ENCODE data around the gene ETV6.

ETV6 gene

DNA sequence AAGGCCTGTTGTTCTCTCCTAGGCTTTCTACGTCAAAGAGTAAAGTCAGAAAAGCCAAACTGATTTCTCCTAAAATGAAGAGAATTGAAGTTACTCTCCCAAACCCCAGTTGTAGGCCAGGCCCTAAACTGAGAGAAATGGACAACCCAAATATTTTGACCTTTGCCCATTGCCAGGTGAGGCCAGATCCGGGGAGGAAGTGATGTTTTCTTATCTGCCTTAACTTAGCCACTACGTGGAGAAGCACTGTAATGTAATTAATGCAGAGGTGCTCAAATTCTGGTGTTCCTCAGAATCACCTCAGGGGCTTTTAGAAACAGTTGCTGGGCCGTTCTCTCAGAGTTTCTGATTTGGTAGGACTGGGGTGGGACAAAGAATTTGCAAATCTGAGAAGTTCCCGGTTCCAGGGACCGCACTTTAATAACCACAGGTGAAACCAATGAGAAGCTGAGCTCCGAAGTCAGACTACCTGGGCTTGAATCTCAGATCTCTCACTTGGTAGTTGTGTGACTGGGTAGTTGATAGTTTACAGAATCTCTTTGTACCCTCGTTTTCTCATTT lies 73.2 kb downstream of the ETV6 start:
- no peak for DNase-seq

DNA sequence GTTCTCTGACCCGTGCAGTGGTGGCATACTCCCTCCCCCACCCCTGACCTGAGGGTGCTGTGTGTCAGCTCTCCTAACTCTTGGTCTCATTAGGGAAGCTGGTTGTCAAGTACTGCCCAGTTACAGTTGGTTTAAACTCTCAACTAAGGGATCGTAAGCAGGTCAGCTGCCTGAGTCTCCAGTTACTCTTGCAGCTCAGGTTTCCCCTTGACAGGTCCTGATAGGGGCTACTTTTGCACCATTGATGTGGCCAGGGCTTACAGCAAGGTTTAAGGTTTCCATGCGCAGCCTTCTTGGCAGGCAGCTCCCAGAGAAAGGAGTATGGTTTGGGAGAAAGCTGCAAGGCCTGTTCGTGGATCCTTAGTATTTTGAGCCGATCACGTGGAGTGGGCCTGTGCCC lies 74.5 kb downstream of the ETV6 start:
- no peak for DNase-seq

DNA sequence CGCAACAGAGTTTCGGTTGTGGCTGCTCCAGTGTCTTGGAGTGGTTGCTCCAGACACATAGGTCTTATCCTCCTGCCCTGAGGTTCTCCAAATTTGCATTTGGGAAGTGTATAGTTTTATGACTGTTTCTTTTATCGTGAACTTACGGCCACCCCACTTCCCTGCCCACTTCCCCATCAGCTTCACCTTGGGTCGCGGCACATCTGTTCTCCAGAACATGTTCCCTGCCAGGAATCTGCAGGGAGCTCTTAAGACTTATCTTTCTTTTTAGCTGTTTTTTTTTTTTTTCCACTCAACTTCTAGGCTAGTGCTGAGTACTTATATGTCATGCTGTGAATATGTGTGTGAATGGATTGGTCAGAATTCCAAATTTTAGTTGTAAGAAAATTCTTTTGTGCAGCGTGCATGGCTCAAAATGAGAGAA lies 75.4 kb downstream of the ETV6 start:
- no peak for DNase-seq

DNA sequence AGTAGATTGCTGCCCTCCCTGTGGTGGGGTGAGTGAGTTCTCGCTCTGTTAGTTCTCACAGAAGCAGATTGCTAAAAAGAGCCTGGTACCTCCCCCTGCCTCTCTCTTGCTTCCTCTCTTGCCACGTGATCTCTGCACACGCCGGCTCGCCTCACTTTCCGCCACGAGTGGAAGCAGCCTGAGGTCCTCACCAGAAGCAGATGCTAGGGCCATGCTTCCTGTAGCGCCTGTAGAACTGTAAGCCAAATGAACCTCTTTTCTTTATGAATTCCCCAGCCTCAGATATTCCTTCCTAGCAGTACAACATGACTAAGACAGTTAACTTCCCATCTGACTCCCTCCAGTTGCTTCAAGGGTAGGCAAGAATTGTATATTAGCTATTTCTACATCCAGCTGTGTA lies 76.2 kb downstream of the ETV6 start:
- no peak for DNase-seq

DNA sequence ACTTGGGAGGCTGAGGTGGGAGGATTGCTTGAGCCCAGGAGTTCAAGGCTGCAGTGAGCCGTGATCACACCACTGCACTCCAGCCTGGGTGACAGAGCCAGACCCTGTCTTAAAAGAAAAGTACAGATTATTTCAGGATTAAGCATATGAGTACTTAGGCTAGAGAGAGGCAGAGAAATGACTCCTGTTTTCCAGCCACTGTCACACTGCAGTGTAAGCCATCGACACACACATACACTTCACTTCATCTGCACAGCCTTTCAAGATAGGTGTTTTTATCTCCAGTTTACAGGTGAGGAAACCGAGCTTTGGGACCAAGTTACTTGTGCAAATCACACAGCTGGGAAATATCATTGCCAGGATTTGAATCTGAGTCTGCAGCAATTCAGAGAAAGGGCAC lies 77.2 kb downstream of the ETV6 start:
- DNase-seq = no peak

DNA sequence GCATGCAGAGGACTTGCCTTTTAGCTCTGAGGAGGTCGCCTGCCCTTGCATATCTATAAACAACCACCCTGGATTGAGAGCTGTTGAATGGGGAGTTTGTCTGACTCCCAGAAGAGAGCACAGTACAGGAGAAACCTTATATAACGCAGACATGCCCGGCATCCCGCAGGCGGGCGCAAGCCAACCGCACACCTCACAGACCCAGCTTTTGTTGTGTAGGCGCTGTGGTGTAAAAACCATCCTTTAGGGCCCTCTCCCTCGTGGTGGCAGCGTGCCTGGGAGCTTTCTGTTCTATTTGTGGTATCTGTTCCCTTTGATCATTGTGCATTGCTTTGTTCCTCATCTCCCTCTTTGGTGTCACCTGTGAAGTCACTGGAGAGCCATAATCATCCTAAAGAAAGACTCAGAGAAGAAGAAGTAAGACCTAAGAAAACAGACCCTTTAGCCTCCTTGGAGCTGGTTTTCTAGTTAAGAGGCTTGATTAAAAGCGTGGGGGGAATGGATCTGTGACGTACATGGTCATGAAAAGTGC lies 77.7 kb downstream of the ETV6 start:
- no peak for DNase-seq

DNA sequence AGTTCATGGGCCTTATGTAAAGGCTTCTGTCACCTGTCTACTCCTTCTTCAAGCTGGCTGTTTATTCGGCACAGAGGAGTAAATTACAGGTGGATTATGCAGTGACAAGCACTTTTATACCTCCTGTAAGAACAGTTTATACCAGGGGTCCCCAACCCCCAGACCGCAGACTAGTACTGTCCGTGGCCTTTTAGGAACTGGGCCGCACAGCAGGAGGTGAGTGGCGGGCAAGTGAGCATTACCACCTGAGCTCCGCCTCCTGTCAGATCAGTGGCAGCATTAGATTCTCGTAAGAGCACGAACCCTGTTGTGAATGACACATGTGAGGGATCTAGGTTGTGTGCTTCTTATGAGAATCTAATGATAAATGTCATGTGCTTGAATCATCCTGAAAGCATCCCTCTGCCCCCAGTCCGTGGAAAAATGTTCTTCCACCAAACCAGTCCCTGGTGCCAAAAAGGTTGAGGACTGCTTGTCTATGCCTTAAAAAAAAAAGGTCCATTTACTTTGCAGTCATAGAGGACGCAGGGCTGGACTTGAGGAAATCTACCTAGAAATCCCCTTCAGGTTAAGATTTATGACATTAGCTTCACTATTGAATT lies 78.8 kb downstream of the ETV6 start:
- no peak for DNase-seq

DNA sequence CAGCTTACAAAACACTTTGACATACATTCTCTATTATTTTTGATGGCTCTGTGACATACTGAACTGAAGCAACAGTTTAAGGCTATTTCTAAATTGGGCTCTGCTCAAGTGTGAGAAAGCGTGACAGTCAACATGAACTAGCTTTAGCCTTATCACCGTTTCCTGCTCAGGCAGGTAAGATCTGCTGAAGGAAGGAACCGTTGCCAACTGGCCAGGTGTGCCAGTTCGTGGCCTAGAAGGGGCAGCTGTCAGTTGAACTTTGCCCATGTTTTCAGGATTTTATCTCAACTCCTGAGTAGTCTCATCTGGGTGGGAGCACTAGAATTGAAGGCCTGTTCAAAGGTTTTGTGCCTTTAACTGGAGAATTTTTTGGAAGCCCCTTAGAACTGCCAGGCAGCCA lies 79.5 kb downstream of the ETV6 start:
- DNase-seq = no peak

DNA sequence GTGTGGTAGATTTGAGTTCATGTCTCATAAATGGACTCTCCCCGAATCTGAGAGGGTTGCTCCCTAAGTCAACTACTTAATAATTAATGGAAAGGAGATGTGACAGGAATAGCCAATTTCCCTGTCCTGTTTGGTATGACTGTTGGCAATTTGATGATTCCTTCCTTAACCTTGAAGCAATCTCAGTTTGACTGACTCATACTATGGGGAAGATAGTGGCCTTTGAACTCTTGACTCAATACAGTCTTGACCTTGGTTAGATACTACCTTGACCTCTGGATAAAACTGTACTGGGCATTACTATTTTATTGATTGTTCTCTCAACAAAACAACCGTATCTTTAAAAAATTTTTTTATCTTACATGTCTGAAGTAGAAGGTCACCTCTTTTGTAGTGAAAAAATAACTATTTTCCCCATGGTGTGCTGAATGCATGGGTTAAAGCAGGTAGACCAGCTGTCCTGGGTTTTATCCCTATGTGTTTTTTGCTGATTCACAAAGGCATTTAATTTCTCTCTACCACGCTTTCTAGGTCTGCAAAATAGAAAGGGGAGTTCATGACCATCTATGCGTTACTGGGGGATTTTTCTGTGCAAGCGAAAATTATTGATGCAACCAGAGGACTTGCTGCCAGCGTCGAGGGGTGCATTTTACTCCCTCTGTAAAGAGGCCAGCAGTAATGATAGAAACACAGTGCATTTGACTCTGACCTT lies 80.1 kb downstream of the ETV6 start:
- DNase-seq = no peak

DNA sequence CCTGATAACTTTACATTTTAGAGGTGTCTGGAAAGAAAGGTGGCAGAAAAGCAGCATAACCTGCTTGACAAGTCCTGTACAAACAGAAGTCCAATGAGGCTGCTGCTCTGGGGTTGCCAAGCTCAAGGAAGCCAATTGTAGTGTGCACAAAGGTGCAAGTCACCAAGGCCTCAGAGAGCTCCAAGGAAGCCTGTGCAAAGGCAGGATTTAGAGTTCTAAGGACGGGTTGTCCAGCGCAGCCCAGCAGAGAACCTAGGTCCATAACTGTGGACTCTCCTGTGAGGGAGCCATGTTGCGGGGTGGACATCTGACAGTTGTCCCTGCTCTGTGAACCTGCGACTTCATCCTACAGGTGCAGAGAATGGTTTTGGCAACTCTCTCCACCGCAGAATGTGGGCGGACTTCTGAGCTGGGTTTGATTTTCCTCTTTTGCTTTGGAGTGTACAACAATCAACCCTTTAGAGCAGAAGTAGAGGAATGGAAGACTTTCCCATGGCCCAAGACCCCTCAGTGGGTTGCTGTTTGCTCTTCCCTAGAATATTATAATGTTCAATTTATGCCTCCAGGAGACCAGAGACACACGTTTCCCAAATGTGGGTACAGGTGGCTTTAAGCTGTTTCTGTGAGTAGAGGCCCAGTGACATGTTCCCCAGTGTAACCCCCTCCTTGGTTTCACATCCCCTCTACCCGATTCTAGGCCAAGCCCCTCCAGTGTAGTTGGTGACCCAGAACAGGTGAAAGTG lies 81.0 kb downstream of the ETV6 start:
- DNase-seq = no peak

DNA sequence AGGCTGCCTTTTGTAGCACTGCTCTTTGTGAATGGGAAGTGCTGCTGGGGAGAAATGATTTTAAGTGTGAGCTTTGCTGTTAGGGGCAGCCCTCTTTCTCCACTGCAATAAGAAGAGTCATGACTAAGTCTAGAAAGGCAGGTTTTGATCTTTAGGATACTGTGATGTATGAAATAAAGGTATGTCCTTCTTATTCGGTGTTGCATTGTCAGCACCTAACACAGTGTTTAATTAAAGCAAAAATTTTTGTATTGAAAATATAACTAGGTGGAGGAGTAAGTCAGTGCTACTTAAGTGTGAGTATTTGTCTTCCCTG lies 81.5 kb downstream of the ETV6 start:
- no peak for DNase-seq

DNA sequence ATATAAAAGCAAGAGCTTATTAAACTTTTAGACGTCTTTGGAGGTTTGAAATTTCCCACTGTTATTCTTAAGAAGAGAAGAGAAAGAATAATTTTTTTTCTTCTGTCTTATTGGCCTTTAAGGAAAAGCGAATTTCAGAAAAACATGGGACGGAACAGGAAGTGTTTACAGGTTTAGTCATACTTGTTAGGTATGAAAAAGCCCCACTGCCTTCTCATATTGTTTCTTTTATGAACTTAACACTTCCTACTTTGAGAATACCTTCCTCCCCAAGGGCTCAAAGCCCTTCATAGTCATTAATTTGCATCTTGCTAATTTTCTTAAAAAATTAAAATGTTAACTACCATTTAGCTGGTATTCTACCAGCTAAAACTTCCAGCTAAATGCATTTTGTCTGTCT lies 82.0 kb downstream of the ETV6 start:
- DNase-seq = no peak

DNA sequence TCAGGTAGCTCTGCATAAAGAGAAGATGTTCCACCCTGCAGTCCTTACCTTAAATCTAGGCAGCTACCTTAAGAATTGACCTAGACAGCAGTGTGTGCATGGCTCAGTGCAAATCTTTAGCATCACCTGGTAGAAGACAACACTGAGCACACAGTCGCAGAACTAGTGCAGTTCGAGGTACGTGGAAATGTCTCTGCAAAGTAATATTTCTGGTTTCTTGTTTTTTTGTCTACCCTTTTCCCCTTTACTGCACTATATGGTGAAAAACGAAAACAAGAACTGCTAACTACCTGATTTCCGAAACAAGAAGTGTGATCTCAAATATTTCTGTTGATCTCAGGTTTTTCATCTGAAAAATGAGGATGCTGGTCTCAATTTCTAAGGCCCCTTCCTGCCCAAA lies 82.5 kb downstream of the ETV6 start:
- no peak for DNase-seq

DNA sequence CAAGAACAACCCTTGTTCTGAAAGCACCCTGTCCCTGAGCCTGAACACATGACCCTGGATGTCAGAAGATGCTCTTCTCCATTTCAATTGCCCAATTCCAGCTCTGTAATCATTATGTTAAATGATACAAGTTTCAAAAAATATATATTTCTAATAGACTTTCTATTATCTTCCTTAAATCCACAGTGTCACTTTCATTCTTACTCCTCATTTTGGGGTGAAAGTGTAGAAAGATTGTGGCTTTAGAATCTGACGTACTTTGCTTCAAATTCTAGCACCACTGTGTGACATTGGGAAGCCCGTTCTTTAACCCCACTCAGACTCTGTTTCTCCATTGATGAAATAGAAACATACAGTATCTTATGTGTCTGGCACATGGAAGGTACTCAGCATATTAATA lies 83.2 kb downstream of the ETV6 start:
- DNase-seq = no peak

DNA sequence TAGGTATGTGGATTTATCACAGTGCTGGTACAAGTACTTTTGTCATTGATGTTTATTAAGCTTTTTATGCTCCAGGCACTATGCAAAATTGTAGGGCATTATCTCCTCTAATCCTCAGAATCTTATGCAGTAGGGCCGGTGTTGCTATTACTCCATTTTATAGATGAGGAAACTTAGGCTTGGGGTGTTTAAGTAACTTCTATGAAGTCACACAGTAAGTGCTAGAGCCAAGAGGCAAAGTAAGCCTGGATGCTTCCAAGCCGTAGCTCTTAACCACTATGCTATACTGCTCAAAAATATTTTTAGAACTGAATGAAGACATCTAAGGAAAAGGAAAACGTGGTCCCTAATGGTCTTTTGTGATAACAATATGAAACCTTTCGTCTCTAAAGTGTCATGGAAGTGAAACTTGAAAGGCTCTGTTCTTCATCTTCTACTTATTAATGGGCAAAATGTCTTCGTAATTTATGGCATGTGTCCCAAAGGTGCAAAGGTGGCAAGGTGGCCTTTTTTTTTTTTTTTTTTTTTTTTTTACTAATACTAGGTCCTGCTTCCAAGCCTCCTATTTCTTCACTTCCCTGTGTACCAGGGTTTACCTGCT lies 85.2 kb downstream of the ETV6 start:
- DNase-seq = no peak

DNA sequence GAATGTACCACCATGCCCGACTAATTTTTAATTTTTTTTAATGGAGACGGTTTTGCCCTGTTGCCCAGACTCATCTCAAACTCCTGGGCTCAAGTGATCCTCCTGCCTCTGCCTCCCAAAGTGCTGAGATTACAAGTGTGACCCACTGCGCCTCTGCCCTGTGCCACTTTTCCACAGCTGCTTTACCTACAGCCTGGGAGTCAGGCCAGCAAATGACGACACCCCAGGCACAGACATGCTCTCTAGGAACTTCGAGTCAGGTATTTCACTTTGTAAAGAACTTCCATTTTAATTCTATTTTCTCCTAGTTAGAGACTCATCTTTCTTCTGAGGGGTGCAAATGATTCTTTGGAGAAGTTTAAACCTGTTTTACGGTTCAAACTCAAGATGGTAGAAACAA lies 89.0 kb downstream of the ETV6 start:
- DNase-seq = no peak

DNA sequence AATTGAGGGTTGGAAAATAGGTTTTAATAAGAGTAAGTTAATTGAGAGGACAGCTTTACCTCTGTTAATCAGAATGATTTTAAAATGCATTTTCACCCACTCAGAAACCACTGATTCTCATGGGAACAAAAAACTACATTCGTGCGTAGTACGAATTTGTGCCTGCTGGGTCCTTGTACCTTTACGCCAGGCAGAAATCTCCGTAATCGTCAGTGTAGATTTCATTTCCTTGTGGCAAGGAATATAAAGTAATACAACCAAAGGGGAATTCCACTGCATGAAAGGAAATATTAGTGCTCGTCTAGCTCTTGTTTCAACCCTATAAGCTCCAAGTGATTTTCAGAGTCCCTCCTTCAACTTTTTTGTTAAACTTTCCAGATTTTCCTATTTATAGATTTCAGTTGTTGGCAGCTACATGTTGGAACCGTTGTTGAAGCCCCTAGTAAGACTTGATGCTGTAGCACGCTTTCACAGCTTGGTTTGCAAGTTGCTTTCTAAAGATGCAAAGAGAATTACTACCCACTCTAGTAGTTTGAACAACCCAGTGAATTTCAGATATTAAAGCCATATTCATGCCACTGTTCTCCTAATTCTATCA lies 90.6 kb downstream of the ETV6 start:
- no peak for DNase-seq

DNA sequence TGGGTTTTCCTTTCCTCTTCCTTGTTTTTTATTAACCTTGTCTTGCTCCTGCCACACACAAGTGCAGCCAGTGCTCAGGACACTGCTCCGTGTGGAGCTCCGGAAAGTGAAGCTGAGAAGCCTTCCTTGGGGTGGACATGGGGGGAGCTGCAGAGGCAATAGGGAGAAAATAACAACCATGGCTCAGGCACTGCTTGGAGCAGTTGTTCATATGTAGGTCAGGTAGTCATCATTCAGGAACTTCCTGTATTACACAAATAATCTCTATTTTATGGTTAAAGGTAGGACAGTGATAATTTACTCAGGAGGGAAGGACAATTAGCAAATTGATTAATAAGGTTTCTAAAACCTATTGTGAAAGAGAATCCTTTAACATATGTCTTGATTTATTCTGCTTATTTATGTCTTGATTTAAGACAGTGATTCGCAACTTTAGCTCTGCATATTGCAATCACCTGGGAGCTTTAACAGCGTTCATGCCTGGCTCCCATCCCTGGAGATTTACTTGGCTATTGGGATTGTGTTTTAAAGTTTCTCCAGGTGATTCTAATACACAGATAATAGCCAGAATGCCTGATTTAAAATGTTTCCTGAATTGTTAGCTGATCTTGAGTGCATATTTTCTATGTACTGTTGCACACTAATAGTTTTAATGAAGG lies 92.1 kb downstream of the ETV6 start:
- no peak for DNase-seq

DNA sequence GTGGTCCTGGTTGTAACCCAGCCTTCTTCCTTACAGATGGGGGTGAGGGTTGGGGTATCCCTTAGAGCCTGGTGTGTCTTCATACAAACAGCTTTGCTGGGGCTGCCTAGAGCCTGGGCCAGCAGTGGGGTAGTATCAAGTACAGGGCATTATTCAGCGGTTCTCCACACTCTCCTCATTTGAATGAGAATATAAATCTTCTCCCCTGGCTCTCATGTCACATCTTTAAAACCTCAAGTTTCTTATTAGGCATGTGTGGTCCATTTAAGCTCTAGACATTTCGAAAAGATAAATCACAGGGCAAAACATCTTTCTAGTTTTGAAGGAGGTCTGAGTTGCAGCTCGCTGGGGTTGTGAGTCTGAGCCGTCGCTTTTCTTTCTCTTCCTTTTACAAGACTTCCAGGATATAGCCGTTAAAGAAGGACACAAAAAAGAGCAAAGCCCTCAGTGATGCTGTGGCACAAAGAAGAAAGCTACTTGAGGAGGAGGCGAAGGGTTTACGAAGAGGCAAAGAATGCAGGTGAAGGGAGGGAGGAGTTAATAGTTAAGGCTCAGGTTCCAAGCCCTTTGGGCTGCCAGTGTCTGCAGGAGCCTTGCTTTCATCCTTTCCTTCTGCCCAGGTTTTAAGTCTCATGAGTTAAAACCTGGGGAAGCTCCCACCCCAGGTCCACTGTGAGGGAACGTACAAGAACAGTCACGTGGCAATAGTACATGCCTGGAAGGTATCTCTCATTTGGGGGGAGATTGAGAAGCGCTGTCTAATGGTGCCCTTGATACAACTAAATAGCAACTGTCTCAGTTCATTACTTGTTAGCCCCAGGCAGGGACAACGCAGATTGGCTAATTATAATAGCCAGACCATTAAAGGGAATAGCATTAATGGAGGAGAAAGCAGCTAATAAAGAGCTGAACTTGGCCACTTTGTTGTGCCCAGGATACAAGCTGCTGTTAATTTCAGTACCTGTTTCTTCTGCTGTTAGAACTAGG lies 94.2 kb downstream of the ETV6 start:
- no peak for DNase-seq

DNA sequence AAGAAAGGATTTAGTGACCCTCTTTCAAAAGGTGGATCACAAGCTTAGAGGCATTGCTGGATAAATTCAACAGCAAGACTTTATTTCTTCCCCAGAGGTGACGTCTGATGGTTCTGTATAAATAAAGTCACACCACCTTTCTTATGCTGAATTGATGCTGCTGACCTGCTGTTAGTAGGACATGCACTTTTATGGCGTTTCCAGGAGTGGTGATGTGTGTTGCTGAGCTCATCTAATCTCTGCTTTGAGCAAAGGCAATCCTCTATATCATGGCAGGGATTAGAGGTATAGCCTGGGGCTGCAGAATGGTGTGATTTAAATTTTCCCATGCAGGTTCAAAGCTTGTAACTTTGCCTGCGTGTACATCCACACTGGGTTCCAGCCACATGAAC lies 94.9 kb downstream of the ETV6 start:
- DNase-seq = no peak

DNA sequence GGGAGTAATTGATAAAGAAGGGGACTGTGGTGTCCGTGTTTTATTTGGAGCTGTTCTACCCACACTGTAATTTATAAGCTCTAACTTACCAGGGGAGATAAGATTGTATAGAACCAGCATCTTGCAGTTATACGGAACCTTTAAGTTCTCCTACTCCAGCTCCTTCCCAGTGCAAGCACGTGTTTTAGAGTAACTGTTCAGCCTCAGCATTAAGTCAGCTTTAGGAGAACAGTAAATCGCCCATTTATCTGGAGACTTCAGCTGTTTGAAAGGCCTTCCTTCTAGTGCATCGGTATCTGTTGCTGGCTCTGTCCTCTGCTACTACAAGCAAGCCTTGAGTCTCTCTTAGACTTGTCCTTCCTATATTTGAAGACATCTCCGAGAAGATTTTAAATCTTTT lies 95.6 kb downstream of the ETV6 start:
- DNase-seq = no peak
